RWPE2 (cell line): ENCODE measurements around the gene SLC39A11.
"Not testable (repeated sequence)": the region's sequence is repeated elsewhere in the genome, so short reads cannot be mapped to it uniquely, and the experiment has no call there.

Experiments
- ATAC-seq: fragments of 200-7000 bp; cut with Tn5 transposase; 3 replicates; pipeline ENCODE4 v1.9.1; 2021; ENCODE audit warnings: low read depth
- DNase-seq: peaks from one replicate; pipeline ENCODE4 v3.0.0-alpha.2; 2020; ENCODE audit warnings: low spot score
- H3K27ac ChIP-seq: fragments of 450-650 bp; 2 replicates; pipeline ENCODE4 v1.5.1; 2017; ENCODE audit warnings: mild to moderate bottlenecking; ENCODE audit not compliant: poor library complexity, severe bottlenecking
- H3K27me3 ChIP-seq: fragments of 250-450 bp; sonication (Bioruptor Pico); 2 replicates; pipeline ENCODE4 v1.5.1; 2021; ENCODE audit warnings: mild to moderate bottlenecking, moderate library complexity; ENCODE audit not compliant: insufficient read depth, poor library complexity, severe bottlenecking
- H3K36me3 ChIP-seq: fragments of 250-450 bp; sonication (Bioruptor Pico); 2 replicates; pipeline ENCODE4 v1.5.1; 2020; ENCODE audit warnings: low read depth, mild to moderate bottlenecking, moderate library complexity
- H3K4me1 ChIP-seq: fragments of 250-450 bp; sonication (Bioruptor Pico); 2 replicates; pipeline ENCODE4 v1.5.1; 2021; ENCODE audit warnings: mild to moderate bottlenecking, moderate library complexity; ENCODE audit not compliant: insufficient read depth, poor library complexity, severe bottlenecking
- H3K4me3 ChIP-seq: fragments of 250-450 bp; sonication (Bioruptor Pico); 2 replicates; pipeline ENCODE4 v1.5.1; 2021; ENCODE audit warnings: mild to moderate bottlenecking, moderate library complexity; ENCODE audit not compliant: severe bottlenecking
- H3K9me3 ChIP-seq: fragments of 250-450 bp; sonication (Bioruptor Pico); 2 replicates; pipeline ENCODE4 v1.5.1; 2021; ENCODE audit warnings: mild to moderate bottlenecking, moderate library complexity; ENCODE audit not compliant: severe bottlenecking
- CTCF ChIP-seq: fragments of 450-650 bp; IDR thresholded peaks from one replicate; pipeline ENCODE4 v1.5.1; 2017; ENCODE audit warnings: mild to moderate bottlenecking, moderate library complexity; ENCODE audit not compliant: poor library complexity, severe bottlenecking

The SLC39A11 gene

GRCh38 chr17:73071066-73071999 is 21.2 kb downstream of the SLC39A11 start:
- H3K27ac ChIP-seq: no peak overlapping the region
- ATAC-seq (no peak), DNase-seq (no peak)
- peaks cover 7% of the 10 kb centered on the region for H3K4me1 ChIP-seq
- no peak for TF ChIP-seq CTCF
- no peaks in the 10 kb centered on the region for H3K36me3 ChIP-seq
- no peaks in the 10 kb centered on the region for H3K9me3 ChIP-seq
- no peaks in the 10 kb centered on the region for H3K27me3 ChIP-seq
- no peak overlapping the region for H3K4me3 ChIP-seq

GRCh38 chr17:73069841-73070240 is 22.6 kb downstream of the SLC39A11 start:
- H3K27me3 ChIP-seq: no peaks in the 10 kb centered on the region
- no peak overlapping the region for H3K4me3 ChIP-seq
- DNase-seq (no peak), ATAC-seq (no peak)
- TF ChIP-seq CTCF: no peak
- peaks cover 7% of the 10 kb centered on the region for H3K4me1 ChIP-seq
- no peaks in the 10 kb centered on the region for H3K9me3 ChIP-seq
- H3K36me3 ChIP-seq: no peaks in the 10 kb centered on the region
- H3K27ac ChIP-seq: no peak overlapping the region

GRCh38 chr17:73069164-73069770 is 23.2 kb downstream of the SLC39A11 start:
- TF ChIP-seq CTCF: no peak
- no peaks in the 10 kb centered on the region for H3K9me3 ChIP-seq
- DNase-seq (no peak), ATAC-seq (no peak)
- no peak overlapping the region for H3K4me3 ChIP-seq
- H3K27me3 ChIP-seq: no peaks in the 10 kb centered on the region
- peaks cover 7% of the 10 kb centered on the region for H3K4me1 ChIP-seq
- H3K27ac ChIP-seq: peak overlapping the region; percentile 52
- no peaks in the 10 kb centered on the region for H3K36me3 ChIP-seq

- H3K4me3 ChIP-seq: no peak overlapping the region
- H3K36me3 ChIP-seq: no peaks in the 10 kb centered on the region
- H3K4me1 ChIP-seq: peaks cover 7% of the 10 kb centered on the region
- ATAC-seq (peak; percentile 87), DNase-seq (no peak)
- H3K27me3 ChIP-seq: no peaks in the 10 kb centered on the region
- H3K9me3 ChIP-seq: no peaks in the 10 kb centered on the region
- H3K27ac ChIP-seq: peak overlapping the region; percentile 52
- no peak for TF ChIP-seq CTCF
Observed at GRCh38 chr17:73068322-73069153, 23.9 kb downstream of the SLC39A11 start.

GRCh38 chr17:73067699-73068098 is 24.8 kb downstream of the SLC39A11 start:
- not testable (repeated sequence) for H3K27me3 ChIP-seq, H3K36me3 ChIP-seq, ATAC-seq, H3K4me3 ChIP-seq, H3K9me3 ChIP-seq, H3K4me1 ChIP-seq, DNase-seq
- H3K27ac ChIP-seq: peak overlapping the region; percentile 52
